HK-2 (cell line): ENCODE data around the gene ARHGAP45.

Experiments
- DNase-seq: peaks from one replicate; pipeline ENCODE4 v3.0.0-alpha.2; 2018; ENCODE audit not compliant: unreplicated experiment

ARHGAP45 gene

DNA sequence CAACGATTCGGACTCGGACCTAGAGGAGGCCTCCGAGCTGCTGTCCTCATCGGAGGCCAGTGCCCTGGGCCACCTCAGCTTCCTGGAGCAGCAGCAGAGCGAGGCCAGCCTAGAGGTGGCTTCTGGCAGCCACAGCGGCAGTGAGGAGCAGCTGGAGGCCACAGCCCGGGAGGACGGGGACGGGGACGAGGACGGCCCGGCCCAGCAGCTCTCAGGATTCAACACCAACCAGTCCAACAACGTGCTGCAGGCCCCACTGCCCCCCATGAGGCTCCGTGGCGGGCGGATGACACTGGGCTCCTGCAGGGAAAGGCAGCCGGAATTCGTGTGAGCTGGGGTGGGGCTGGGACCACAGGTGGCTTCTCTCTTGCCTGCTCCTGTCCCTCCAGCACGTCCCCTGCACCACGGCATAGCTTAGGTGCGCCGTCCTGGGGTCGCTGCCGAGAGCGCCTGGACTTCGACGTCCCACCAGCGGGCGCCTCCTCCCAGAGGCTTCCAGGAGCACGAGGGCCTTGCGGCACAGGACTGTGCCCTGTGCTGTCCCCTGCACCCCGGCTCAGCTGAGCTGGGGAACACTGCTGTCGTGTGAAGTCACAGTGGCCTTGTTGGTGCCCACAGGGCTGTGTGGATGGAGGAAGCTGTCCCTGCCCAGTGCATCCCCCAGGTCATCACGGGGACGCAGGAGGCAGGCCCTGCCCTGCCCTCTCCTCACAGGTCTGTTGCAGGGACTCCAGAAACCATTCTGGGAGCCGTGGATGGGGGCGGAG is 18.9 kb downstream of the ARHGAP45 start:
- no peak for DNase-seq

GRCh38 chr19:1086613-1087012 is 19.6 kb downstream of the ARHGAP45 start:
- no peak for DNase-seq

GRCh38 chr19:1087813-1088415 is 20.9 kb downstream of the ARHGAP45 start:
- no peak for DNase-seq

- no peak for DNase-seq
Measured at GRCh38 chr19:1088416-1089010, 21.5 kb downstream of the ARHGAP45 start.

- no peak for DNase-seq
Measured at GRCh38 chr19:1089126-1089771, 22.3 kb downstream of the ARHGAP45 start.

- no peak for DNase-seq
Measured at GRCh38 chr19:1089891-1090290, 22.9 kb downstream of the ARHGAP45 start.

DNA sequence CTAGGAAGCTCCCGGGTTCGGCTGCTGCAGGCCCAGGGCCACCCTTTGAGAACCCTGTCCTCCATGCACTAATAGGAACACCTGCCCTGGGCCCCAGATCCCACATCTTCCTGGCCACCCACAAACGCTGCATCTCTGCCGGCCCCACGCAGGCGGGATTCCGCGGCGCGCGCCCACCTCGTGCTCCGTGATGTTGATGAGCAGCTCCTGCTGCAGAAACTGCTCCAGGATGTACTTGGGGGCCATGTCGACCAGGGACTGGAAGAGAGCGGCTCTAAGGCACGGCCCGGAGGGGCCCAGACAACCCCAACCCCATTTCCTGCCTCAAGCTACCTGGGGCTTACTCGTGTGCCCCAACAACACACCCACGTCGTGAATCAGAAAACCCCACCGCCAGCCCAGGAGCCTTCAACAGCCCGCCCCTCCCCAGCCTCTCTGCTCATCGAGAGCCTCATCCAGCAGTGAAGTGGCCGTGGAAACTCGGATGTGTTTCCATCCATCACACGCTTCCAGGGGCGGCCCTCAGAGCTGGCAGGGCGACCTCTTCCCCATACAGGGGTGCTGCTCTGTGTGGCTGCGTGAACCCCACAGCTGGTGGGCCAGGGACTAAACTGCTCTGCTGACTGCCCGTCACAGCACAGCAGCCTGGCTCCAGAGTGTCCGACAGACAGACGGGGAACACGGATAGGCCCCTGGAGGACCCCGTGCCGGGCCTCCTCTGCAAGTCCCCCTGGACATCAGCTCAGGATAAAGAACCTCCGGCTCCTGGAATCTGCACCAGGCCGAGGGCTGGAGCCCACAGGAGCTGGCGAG is 24.0 kb downstream of the ARHGAP45 start:
- DNase-seq, result no peak

GRCh38 chr19:1091544-1092175 is 24.7 kb downstream of the ARHGAP45 start:
- DNase-seq, result no peak

DNA sequence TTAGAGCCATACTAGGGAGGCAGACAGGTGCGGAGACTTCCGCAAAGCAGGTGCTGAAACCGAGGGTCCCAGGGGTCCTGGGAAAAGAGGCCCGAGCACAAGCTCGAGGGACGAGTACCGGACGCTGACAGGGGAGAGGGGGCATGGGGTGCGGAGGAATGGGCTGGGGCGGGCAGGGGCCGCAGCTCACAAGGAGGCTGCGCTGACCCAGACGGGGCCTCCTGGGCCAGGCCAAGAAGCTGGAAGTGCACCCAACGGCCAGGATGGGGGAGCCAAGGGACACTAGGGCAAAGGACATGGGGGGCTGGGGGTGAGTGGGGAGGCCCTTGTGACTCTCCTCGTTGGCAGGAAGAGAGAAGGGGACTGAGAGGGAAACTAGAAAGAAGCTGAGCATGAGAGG is 26.4 kb downstream of the ARHGAP45 start:
- no peak for DNase-seq

- no peak for DNase-seq
Measured at GRCh38 chr19:1093811-1094553, 27.0 kb downstream of the ARHGAP45 start.

GRCh38 chr19:1094655-1094977 is 27.6 kb downstream of the ARHGAP45 start:
- DNase-seq, result no peak

DNA sequence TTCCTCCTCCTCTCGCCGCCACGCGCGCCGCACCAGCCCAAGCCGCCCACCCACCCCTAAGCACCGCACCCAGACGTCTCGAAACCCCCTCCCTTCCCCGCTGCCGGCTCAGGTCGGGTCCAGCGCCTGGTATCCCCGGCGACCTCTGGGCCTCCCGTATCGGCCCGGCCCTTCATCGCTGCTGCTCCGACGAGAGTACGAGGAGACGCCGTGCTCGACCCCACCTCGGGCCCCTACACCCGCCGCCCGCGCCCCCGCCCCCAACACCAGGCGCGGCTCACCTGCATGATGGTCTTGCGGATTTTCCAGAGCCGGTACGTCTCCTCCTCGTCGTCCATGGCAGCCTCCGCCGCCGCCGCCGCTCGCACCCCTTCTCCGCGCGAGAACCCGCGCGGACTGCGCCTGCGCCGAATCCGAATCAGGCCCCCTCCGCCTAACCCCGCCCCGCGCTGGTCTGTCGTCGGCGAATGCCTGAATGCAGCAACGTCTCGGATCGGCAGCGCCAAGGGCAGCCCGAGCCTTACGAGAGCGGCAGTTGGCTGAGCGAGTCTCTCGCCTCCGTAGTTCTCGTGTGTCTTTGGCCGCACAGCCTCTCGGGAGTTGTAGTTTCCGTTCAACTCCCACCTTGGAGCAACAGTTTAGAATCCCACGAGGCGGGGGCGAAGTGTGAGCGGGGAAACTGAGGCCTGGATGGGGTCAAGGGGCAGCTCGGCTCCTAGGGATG is 28.2 kb downstream of the ARHGAP45 start, which contains the start of gene POLR2E:
Gene POLR2E, minus strand, starts transcription at position 398 of the 724 bp plus-strand sequence. Its CDS starts 60 bp downstream, at position 338.
- peak; percentile 99 for DNase-seq

DNA sequence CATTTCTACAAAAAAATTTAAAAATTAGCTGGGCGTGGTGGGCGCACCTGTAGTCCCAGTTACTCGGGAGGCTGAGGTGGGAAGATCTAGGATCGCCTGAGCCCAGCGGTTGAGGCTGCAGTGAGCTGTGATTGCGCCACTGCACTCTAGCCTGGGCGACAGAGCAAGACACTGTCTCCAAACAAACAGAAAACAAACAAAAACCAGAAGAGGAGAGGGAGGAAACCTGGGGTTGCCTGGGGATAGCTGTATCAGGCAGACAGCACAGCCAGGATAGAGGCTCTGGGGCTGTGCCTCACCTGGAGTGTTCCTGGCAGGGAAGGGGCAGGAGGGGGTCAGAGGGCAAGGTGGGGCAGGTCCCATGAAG is 30.8 kb downstream of the ARHGAP45 start:
- DNase-seq, result no peak

DNA sequence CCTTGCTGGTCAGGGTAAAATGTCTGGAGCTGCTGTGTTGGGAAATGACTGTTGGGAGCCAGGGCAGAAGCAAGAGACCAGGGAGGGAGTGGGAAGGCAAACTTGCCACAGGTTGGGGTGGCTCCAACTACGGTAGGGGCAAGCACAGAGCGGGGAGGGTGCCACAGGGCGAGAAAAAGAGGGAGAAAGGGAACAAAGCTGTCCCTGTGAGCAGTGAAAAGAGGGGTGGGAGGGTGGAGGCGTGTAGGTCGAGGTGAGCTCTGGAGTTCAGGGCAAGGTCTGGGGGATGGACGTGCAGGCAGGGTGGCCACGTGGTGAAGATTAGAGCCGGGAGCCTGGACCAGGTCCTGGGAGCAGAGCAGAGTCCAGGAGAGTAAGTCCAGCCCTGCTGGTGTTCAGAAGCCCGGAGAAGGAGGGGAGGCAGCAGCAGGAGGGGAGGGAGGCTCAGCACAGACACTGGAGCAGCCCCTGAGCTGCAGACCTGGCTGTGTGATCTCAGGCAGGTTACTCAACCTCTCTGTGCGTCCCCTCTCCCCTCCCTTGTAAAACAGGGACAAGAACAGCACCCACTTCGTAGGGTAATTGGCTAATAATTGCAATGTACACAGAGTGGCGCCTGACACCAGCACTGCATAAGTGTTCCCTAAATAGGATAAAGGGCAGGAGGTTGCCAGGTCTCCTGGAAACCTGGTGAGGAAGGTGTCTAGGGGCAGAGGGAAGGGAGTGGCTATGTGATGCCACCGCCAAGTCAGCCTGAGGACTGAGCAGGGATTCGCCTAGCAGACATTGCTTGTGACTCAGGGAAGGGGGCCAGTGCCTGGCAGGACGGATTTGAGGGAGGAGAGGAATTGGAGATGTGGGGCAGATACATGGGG is 31.4 kb downstream of the ARHGAP45 start:
- peak; percentile 62 for DNase-seq

GRCh38 chr19:1101337-1101698 is 34.4 kb downstream of the ARHGAP45 start:
- DNase-seq, result no peak

DNA sequence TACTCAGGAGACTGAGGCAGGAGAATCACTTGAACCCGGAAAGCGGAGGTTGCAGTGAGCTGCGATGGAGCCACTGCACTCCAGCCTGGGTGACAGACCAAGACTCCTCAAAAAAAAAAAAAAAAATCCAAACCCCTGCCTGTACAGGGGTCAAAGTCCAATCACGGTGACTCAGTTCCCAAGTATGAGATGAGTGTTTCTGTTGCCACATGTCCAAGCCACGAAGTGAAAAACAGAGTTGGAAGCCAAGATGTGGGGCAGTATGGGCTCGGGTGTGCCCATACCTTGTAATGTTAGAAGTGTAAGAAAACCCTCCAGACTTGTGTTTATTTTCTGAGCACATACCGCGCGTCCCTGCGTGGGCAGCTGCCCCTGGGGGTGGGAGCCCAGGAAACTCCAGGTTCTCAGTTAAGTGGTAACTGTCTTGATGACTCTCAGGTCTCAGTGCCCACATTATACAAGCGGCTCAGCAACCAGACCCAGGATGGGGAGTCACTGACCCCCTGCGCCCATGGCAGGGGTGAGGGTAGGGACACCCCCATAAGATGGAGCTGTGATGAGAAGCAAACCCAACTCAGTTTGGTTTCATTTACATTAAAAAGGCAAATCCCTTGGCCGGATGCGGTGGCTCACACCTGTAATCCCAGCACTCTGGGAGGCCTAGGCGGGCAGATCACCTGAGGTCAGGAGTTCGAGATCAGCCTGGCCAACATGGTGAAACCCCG is 35.6 kb downstream of the ARHGAP45 start:
- peak; percentile 92 for DNase-seq

DNA sequence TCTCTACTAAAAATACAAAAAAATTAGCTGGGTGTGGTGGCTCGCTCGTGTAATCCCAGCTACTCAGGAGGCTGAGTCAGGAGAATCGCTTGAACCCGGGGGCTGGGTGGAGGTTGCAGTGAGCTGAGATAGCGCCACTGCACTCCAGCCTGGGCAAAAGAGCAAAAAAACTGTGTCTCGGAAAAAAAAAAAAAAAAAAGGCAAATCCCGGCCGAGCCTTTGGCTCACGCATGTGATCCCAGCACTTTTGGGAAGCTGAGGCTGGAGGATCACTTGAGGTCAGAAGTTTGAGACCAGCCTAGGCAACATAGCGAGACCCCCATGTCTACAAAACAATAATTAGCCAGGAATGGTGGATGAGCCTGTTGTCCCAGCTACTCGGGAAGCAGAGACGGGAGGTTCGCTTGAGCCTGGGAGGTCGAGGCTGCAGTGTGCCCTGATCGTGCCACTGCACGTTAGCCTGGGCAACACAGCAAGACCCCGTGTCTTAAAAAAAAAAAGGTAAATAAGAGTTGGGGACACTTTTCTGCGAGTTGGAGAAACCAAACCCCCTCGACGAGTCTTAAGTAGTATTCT is 36.3 kb downstream of the ARHGAP45 start:
- DNase-seq, result peak; percentile 46

DNA sequence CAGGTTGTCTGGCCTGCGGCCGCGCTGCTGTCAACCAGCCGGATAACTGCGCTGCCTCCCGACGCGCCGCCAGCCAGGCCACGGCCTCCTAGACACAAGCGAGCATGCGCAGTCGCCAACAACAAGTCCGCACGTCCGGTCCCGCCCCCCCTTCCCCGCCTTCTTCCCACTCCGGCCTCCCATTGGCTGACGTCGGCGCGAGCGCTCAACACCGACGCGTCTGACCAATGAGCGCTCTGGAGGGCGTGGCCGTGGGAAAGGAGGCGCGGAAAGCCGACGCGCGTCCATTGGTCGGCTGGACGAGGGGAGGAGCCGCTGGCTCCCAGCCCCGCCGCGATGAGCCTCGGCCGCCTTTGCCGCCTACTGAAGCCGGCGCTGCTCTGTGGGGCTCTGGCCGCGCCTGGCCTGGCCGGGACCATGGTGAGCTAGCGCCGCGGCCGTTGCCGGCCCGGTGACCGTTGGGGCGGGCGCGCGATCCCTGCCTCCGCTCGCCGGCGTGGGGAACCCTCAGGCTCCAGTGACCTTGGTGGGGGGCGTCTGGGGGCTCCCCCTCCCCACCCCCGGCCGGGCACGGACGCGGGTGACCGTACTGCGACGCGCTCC is 36.8 kb downstream of the ARHGAP45 start, which contains the start of gene GPX4:
Gene GPX4, plus strand, starts transcription at position 287 of the 603 bp plus-strand sequence. Its CDS starts 50 bp downstream, at position 337.
- peak; percentile 99 for DNase-seq
